GM12878 (cell line): ENCODE data around the gene CTSH. TPM values are rescaled to one million over a fixed set of nuclear protein-coding genes. Genes with fewer than 3 reads are reported as not detected.

Experiments used
- ATAC-seq: fragments of 200-7000 bp; cut with Tn5 transposase; 3 replicates; pipeline ENCODE4 v1.9.1; 2020; ENCODE audit warnings: mild to moderate bottlenecking, moderate library complexity
- BruUV-seq: library from RNA; stranded (reverse); fragments of 400-500 nt; replicated peaks from 2 replicates; lab custom pipeline; 2021; lab: Mats Ljungman, UMichigan
- CTCF ChIA-PET: fragments of 300-600 bp; sonication (Branson Sonifier 250); formaldehyde crosslinking; extraction: SDS; loops from one replicate; lab custom pipeline; 2021; ENCODE audit warnings: inconsistent platforms; lab: Yijun Ruan, JAX
- POLR2A ChIA-PET: fragments of 350-600 bp; formaldehyde crosslinking; extraction: SDS; loops from one replicate; lab custom pipeline; 2021; ENCODE audit warnings: inconsistent platforms; lab: Charles Lee
- RAD21 ChIA-PET: fragments of 300-600 bp; sonication (Branson Sonifier 250); formaldehyde crosslinking; loops from one replicate; lab custom pipeline; 2023; ENCODE audit warnings: antibody characterized with exemption; ENCODE audit not compliant: unreplicated experiment; lab: Charles Lee
- SMC1A ChIA-PET: fragments of 300-600 bp; sonication (Branson Sonifier 250); formaldehyde crosslinking; loops from one replicate; lab custom pipeline; 2023; ENCODE audit not compliant: unreplicated experiment, uncharacterized antibody; lab: Charles Lee
- DNase-seq: peaks from one replicate; pipeline ENCODE4 v3.0.0-alpha.2; 2011; ENCODE audit warnings: low read depth, low spot score
- FAIRE-seq: peaks from 3 replicates; lab custom pipeline; 2011; peaks lifted over from hg19 to GRCh38; lab: Jason Lieb, UNC
- H2AFZ ChIP-seq: 2 replicates; pipeline ENCODE4 v1.6.0; 2011; ENCODE audit warnings: low read depth, low read length, control low read depth; ENCODE audit not compliant: control insufficient read depth
- H3K27ac ChIP-seq: 2 replicates; pipeline ENCODE4 v1.5.1; 2011; ENCODE audit warnings: control low read depth; ENCODE audit not compliant: control insufficient read depth, insufficient read depth
- H3K27me3 ChIP-seq, 2 experiments: replicated peaks in 1 of 2; 2 replicates each; pipeline versions ENCODE4 v1.6.0 to v1.6.1; 2011; ENCODE audit warnings: low read length in 1 of 2; ENCODE audit not compliant: control insufficient read depth in 2 of 2, insufficient read depth in 2 of 2
- H3K36me3 ChIP-seq, 2 experiments: 2 replicates each; pipeline ENCODE4 v1.5.1; 2011; ENCODE audit warnings: low read length in 1 of 2; ENCODE audit not compliant: control insufficient read depth in 2 of 2, insufficient read depth in 2 of 2
- H3K4me1 ChIP-seq: 2 replicates; pipeline ENCODE4 v1.6.1; 2011; ENCODE audit warnings: mild to moderate bottlenecking, low read length, moderate library complexity, mixed read lengths; ENCODE audit not compliant: control insufficient read depth, insufficient read depth
- H3K4me2 ChIP-seq: 2 replicates; pipeline ENCODE4 v1.6.0; 2011; ENCODE audit warnings: control low read depth; ENCODE audit not compliant: control insufficient read depth, insufficient read depth
- H3K4me3 ChIP-seq: fragments of 200-600 bp; sonication (generic); 2 replicates; pipeline ENCODE4 v1.5.1; 2016
- H3K79me2 ChIP-seq: 2 replicates; pipeline ENCODE4 v1.6.0; 2011; ENCODE audit warnings: low read length; ENCODE audit not compliant: control insufficient read depth, insufficient read depth
- H3K9ac ChIP-seq: 2 replicates; pipeline ENCODE4 v1.8.0; 2011; ENCODE audit warnings: low read length, control low read depth, mixed read lengths; ENCODE audit not compliant: control insufficient read depth, insufficient read depth
- H3K9me3 ChIP-seq: replicated peaks from 3 replicates; pipeline ENCODE4 v1.5.1; 2011; ENCODE audit warnings: mild to moderate bottlenecking, low read length; ENCODE audit not compliant: control insufficient read depth, insufficient read depth
- H4K20me1 ChIP-seq: 2 replicates; pipeline ENCODE4 v1.6.0; 2011; ENCODE audit not compliant: control insufficient read depth, insufficient read depth
- ETV6 ChIP-seq, 2 experiments: fragments of 450-650 bp in 1 of 2; IDR thresholded peaks in 1 of 2; conservative IDR thresholded peaks in 1 of 2; 2 replicates each; pipeline ENCODE4 v1.6.1; 2014; ENCODE audit warnings: antibody characterized with exemption in 1 of 2, borderline replicate concordance in 1 of 2, low read depth in 1 of 2, mild to moderate bottlenecking in 1 of 2, moderate library complexity in 1 of 2
- HCFC1 ChIP-seq: fragments of 150-350 bp; IDR thresholded peaks from 2 replicates; pipeline ENCODE4 v1.6.1; 2014; ENCODE audit warnings: low read length
- NR2F1 ChIP-seq: fragments of 450-650 bp; conservative IDR thresholded peaks from 2 replicates; pipeline ENCODE4 v1.6.1; 2017; ENCODE audit warnings: mild to moderate bottlenecking
- PAX8 ChIP-seq: fragments of 450-650 bp; IDR thresholded peaks from 2 replicates; pipeline ENCODE4 v1.6.1; 2017; ENCODE audit warnings: mild to moderate bottlenecking, moderate library complexity
- PML ChIP-seq: IDR thresholded peaks from 2 replicates; pipeline ENCODE4 v1.6.1; 2012; ENCODE audit warnings: low read length, inconsistent platforms
- RAD21 ChIP-seq: IDR thresholded peaks from 2 replicates; pipeline ENCODE4 v1.6.1; 2011; ENCODE audit warnings: mild to moderate bottlenecking, low read depth, low read length, moderate library complexity; ENCODE audit not compliant: insufficient read depth
- SMAD5 ChIP-seq: IDR thresholded peaks from 2 replicates; pipeline ENCODE4 v1.6.1; 2016; ENCODE audit warnings: antibody characterized with exemption, low read depth
- TAF1 ChIP-seq: IDR thresholded peaks from 2 replicates; pipeline ENCODE4 v1.6.1; 2011; ENCODE audit warnings: mild to moderate bottlenecking, low read depth, low read length, borderline replicate concordance
- WGBS: methylation state at CpG from one replicate; pipeline ENCODE4 v1.1.6; 2016; ENCODE audit warnings: low lambda C conversion rate; ENCODE audit not compliant: insufficient replicate concordance, insufficient coverage; ENCODE audit errors: missing lambda C conversion rate; 5-methylcytosine and 5-hydroxymethylcytosine counted together
- in situ Hi-C: fragments of 300-500 bp; cut with MboI; formaldehyde crosslinking; loops from 9 replicates; pipeline ENCODE4 v1.14.3; 2018; ENCODE audit warnings: mixed read lengths
- intact Hi-C: fragments of 100-400 bp; cut with micrococcal nuclease; formaldehyde crosslinking; loops from one replicate; pipeline ENCODE4 v1.14.2; 2022; ENCODE audit not compliant: unreplicated experiment
- polyA plus RNA-seq, 11 experiments: library from polyadenylated mRNA; depleted of rRNA in 4 of 11; unstranded in 6 of 11; stranded (reverse) in 5 of 11; fragments of >200 nt; fragmentation: Nextera tagmentation in 4 of 11; fragmentation: Illumina TruSeq in 1 of 11; extraction: Ambion mirVana in 4 of 11; extraction: Trizol in 1 of 11; gene quantifications; 1 replicate in 1 of 11; 2 replicates in 10 of 11; pipeline versions ENCODE4 v1.2.1 to v1.2.3, GENCODE V29; 2011 to 2016; ENCODE audit warnings: inconsistent platforms in 2 of 11, missing spikeins in 2 of 11, low read depth in 1 of 11
- total RNA-seq, 4 experiments: library from RNA; depleted of rRNA in 3 of 4; stranded (reverse); fragments of >200 nt in 3 of 4; fragmentation: Illumina TruSeq in 1 of 4; extraction: Trizol in 1 of 4; gene quantifications; 2 replicates each; pipeline versions ENCODE4 v1.2.1 to v1.2.3, GENCODE V29; 2013 to 2021
- TF ChIP-seq, protein P1 (sequence below): fragments of 450-650 bp; IDR thresholded peaks from 2 replicates; pipeline ENCODE4 v1.6.1; 2017; ENCODE audit warnings: low read depth, mild to moderate bottlenecking, moderate library complexity
- TF ChIP-seq, protein P2 (sequence below): fragments of 450-650 bp; IDR thresholded peaks from 2 replicates; pipeline ENCODE4 v1.6.1; 2016; ENCODE audit warnings: mild to moderate bottlenecking

The CTSH gene
- total and polyA plus RNA-seq, 10 of the 15 experiments (the other 5 are each of a cell fraction or from before 2014, with no cell fraction given), result 30.2 to 1,212 (median 519) TPM

DNA sequence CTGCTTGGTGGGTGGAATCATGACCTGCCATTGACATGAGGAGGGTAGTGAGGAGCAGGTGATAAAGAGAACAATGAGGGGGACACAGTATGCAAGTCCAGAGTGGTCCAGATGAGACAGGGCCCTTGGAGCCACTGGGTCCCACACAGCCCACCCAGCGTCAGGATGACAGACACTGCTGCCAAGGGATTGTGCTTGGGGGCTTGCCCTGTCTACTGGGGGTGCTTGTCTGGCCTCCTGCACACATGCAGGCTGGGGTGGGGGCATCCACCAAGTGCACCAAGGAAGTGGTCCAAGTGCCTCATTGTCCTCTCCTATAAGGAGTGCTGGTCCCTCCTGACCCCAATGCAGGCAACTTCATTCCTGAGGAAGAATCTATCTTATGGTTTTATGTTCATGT lies 39.2 kb upstream of the CTSH start:
- Histone ChIP-seq H4K20me1 (no peaks in the 10 kb centered on the region), H3K36me3 (no peaks in the 10 kb centered on the region), H2AFZ (no peak overlapping the region), H3K27me3 (no peaks in the 10 kb centered on the region), H3K79me2 (peaks cover 22% of the 10 kb centered on the region), H3K4me1 (peaks cover 32% of the 10 kb centered on the region), H3K4me2 (no peak overlapping the region), H3K9ac (no peak overlapping the region), H3K4me3 (no peak overlapping the region), H3K27ac (no peak overlapping the region), H3K9me3 (no peaks in the 10 kb centered on the region; the same call in 2 of the 3 replicates)
- FAIRE-seq, result no peak
- ChIA-PET SMC1A (no interaction called here), RAD21 (no interaction called here), POLR2A (no interaction called here), CTCF (interaction anchor here (1.5 to 8.9 kb wide), 3 partner anchors 21 to 74 kb away, joined by 4 to 105 read pairs (median 8); no protein-coding TSS in a partner anchor)
- intact Hi-C loops, result no loop called here
- ATAC-seq, result no peak
- 62% methylated on average over 1 of the region's 1 CpG for WGBS
- DNase-seq, result no peak
- in situ Hi-C loops, result loop anchor here (25.0 kb wide), 1 partner anchor 822 kb away; no protein-coding TSS in a partner anchor
- TF ChIP-seq ETV6 (conservative IDR thresholded peaks at IDR 0.05 in 1 of 2, IDR thresholded peaks at IDR 0.05 in 1 of 2; ENCODE audit: borderline replicate concordance in 1 of 2, low read depth in 1 of 2) (no peak), RAD21 (no peak), NR2F1 (no peak), SMAD5 (no peak)
- BruUV-seq, result no TSS peak

DNA sequence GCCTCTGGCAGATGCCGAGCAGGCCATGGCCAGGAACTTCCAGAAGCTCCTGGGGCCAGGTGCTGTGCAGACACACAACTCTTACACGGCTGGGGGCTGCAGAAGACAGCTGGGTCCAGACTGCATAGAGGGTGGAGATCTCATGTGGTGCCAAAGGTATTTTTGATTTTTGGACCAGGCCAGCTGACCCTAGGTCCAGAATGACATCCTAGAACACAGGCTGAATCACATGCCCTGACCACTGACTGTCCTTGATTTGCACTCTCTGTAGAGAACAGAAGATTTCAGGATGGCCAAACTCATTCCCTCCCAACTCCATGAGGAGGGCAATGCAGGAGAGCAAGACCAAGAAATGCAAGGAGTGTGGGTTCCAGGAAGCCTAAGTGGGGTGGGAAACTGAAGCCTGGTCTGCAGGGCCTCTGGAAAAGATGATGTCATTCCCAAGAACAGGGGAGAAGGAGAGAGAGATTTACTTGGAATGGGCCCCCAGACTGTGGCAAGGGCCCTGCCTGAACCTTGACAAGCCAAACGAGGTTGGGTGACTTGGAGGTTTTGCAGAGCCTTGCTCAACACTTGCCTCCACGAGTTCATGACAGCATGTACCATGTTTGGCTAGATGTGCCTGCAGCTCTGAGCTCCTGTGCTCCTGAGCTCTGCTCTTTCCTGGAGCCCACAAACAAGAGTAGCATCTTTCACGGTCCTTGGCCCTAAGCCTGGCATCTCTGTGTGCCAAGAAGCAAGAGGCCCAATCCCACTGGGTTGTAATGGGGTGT lies 38.5 kb upstream of the CTSH start:
- ATAC-seq (no peak), DNase-seq (no peak), FAIRE-seq (no peak)
- H3K27me3 ChIP-seq, result no peaks in the 10 kb centered on the region
- peaks cover 32% of the 10 kb centered on the region for H3K4me1 ChIP-seq
- H3K4me2 ChIP-seq, result no peak overlapping the region
- ChIA-PET RAD21 (interaction anchor here (0.5 to 1.6 kb wide), 2 partner anchors 15 to 58 kb away, joined by 3 read pairs; no protein-coding TSS in a partner anchor), POLR2A (no interaction called here), SMC1A (no interaction called here), CTCF (interaction anchor here (3.0 to 8.9 kb wide), 3 partner anchors 22 to 75 kb away, joined by 8 to 127 read pairs (median 105); no protein-coding TSS in a partner anchor)
- H3K9ac ChIP-seq, result no peak overlapping the region
- intact Hi-C loops (no loop called here), in situ Hi-C loops (loop anchor here (25.0 kb wide), 1 partner anchor 821 kb away; no protein-coding TSS in a partner anchor)
- H2AFZ ChIP-seq, result no peak overlapping the region
- WGBS, result 70% methylated on average over 5 of the region's 5 CpGs
- peaks cover 28% of the 10 kb centered on the region for H3K79me2 ChIP-seq
- H3K36me3 ChIP-seq, result no peaks in the 10 kb centered on the region
- no TSS peak for BruUV-seq
- no peak overlapping the region for H3K4me3 ChIP-seq
- H4K20me1 ChIP-seq, result no peaks in the 10 kb centered on the region
- H3K9me3 ChIP-seq, result no peaks in the 10 kb centered on the region; the same call in 2 of the 3 replicates
- H3K27ac ChIP-seq, result no peak overlapping the region
- no peak for TF ChIP-seq PML
- TF ChIP-seq, protein P1, sequence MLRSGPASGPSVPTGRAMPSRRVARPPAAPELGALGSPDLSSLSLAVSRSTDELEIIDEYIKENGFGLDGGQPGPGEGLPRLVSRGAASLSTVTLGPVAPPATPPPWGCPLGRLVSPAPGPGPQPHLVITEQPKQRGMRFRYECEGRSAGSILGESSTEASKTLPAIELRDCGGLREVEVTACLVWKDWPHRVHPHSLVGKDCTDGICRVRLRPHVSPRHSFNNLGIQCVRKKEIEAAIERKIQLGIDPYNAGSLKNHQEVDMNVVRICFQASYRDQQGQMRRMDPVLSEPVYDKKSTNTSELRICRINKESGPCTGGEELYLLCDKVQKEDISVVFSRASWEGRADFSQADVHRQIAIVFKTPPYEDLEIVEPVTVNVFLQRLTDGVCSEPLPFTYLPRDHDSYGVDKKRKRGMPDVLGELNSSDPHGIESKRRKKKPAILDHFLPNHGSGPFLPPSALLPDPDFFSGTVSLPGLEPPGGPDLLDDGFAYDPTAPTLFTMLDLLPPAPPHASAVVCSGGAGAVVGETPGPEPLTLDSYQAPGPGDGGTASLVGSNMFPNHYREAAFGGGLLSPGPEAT, result no peak
- TF ChIP-seq, protein P2, sequence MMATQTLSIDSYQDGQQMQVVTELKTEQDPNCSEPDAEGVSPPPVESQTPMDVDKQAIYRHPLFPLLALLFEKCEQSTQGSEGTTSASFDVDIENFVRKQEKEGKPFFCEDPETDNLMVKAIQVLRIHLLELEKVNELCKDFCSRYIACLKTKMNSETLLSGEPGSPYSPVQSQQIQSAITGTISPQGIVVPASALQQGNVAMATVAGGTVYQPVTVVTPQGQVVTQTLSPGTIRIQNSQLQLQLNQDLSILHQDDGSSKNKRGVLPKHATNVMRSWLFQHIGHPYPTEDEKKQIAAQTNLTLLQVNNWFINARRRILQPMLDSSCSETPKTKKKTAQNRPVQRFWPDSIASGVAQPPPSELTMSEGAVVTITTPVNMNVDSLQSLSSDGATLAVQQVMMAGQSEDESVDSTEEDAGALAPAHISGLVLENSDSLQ, result no peak
- no peak for TF ChIP-seq TAF1
- TF ChIP-seq PAX8, result no peak
- no peak for TF ChIP-seq HCFC1
